Mammary epithelial cell (primary cell): Measurements from ENCODE around the gene FAM47B.

ENCODE experiments used
- EZH2 ChIP-seq: IDR thresholded peaks from 2 replicates; pipeline ENCODE4 v1.6.1; 2012; ENCODE audit warnings: low read length, inconsistent platforms, borderline replicate concordance
- TF ChIP-seq, protein P1 (sequence below), 2 donors: IDR thresholded peaks in 1 of 2; conservative IDR thresholded peaks in 1 of 2; 2 replicates each; pipeline ENCODE4 v1.5.1; 2011 to 2012; ENCODE audit warnings: inconsistent platforms in 2 of 2, low read length in 2 of 2, mild to moderate bottlenecking in 2 of 2, control low read depth in 1 of 2, low read depth in 1 of 2; ENCODE audit not compliant: insufficient read depth in 1 of 2; ENCODE audit errors: extremely low read depth in 1 of 2

DNA sequence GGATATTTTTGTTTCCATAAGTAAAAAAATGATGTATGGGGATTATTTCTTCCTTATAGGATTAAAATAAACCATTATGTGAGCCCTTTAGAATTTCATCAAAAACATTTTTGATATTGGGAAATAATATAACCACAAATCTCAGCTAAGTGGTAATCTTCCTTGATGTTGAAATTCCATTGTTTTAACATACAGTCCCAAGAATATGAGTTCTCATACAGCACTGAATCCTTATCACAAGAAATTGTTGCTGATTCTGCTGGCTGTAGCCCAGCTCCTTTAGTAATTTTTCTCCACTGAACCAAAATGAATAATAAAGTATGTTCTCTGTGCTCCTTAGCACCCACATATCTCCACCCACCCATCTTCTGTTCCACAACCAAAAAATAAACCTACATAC is 41.9 kb upstream of the FAM47B start:
- TF ChIP-seq, protein P1, sequence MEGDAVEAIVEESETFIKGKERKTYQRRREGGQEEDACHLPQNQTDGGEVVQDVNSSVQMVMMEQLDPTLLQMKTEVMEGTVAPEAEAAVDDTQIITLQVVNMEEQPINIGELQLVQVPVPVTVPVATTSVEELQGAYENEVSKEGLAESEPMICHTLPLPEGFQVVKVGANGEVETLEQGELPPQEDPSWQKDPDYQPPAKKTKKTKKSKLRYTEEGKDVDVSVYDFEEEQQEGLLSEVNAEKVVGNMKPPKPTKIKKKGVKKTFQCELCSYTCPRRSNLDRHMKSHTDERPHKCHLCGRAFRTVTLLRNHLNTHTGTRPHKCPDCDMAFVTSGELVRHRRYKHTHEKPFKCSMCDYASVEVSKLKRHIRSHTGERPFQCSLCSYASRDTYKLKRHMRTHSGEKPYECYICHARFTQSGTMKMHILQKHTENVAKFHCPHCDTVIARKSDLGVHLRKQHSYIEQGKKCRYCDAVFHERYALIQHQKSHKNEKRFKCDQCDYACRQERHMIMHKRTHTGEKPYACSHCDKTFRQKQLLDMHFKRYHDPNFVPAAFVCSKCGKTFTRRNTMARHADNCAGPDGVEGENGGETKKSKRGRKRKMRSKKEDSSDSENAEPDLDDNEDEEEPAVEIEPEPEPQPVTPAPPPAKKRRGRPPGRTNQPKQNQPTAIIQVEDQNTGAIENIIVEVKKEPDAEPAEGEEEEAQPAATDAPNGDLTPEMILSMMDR (conservative IDR thresholded peaks at IDR 0.05 in 1 of 2, IDR thresholded peaks at IDR 0.05 in 1 of 2; ENCODE audit: extremely low read depth in 1 of 2, insufficient read depth in 1 of 2, low read depth in 1 of 2, low read length in 2 of 2) = no peak
- TF ChIP-seq EZH2 = no peak
